ENCODE measurements around the gene MBD6.
"Not testable (repeated sequence)": the region's sequence is repeated elsewhere in the genome, so short reads cannot be mapped to it uniquely, and the experiment has no call there.

MBD6 gene

DNA sequence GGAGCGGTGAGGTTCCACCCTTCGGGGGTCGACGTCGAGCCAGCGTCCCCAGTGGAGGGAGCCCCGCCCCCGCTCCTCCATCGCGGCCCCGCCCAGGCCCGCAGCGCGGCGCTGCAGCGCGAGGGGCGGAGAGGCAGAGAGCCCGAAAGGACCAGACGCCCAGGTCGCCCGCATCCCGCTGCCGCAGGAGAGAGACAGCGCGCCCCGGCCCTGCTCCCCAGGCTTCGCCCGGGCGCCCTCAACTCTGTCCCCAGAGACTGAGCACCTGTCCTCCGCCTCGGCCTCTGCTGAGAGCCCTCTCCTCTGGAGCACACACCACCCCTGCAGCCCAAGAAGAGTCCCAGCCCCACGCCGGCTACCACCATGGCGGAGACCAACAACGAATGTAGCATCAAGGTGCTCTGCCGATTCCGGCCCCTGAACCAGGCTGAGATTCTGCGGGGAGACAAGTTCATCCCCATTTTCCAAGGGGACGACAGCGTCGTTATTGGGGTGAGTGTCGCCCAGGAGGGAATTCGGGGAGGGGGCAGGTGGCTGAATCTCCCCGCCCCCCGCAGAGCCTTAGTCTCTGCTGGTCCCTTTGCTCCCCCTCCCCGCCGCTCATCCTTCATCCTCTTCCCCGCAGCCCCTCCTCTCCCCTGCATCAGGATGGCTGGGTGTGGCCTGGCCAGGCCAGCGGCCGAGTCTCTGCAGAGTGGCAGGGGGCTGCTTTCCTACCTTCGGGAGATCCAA, 27.5 kb downstream of the MBD6 start, which contains the start of gene KIF5A:
TSS of gene KIF5A (plus strand) at position 136 of the 732 bp plus-strand sequence. CDS start at position 364, 228 bp downstream.
- DNase-seq (ENCODE audit: low spot score) = no peak

- no peak for DNase-seq (ENCODE audit: low spot score)
Measured at GRCh38 chr12:57550641-57551549, 28.3 kb downstream of the MBD6 start.

- DNase-seq (ENCODE audit: low spot score) = no peak
Measured at GRCh38 chr12:57551637-57552305, 29.1 kb downstream of the MBD6 start.

DNA sequence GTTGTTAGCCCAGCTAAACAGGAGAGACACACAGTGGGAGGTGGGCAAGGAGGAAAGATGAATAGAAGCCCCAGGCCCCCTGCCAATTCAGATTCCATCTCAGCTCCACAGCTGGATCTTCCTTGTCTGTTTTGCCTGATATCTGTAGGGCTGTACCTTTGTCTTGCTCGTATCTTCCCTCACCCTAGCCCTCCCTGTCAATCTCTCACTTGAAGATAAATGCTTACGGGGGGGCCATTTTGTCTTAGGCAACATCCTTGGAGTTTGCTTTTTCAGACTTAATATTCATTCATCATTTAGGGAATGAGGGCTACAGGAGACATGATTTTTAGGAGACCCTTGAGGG, 29.7 kb downstream of the MBD6 start:
- no peak for DNase-seq (ENCODE audit: low spot score)

DNA sequence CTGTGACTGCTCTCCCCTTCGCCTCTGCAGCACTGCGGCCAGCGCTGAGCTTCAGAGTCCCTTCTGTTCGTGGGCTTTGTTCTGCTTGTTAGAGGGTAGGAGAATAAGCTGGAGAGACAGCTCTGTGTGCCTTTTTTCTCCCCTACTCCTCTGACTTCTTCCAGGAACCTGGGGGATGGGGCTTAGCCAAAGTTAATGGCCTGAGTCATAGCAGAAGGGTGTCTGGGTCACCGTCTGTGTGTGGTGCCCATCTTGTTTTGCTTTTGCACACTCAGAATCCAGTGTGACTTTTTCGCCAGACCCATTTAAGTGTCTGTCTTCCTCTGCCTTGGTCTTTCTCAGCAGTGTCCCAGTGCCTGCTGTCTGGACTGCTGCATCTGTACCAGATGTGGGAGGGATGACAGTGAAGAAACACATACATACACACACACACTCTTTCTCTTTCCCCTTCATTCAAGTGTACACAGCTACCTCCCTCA, 30.2 kb downstream of the MBD6 start:
- DNase-seq (ENCODE audit: low spot score) = peak; percentile 56

DNA sequence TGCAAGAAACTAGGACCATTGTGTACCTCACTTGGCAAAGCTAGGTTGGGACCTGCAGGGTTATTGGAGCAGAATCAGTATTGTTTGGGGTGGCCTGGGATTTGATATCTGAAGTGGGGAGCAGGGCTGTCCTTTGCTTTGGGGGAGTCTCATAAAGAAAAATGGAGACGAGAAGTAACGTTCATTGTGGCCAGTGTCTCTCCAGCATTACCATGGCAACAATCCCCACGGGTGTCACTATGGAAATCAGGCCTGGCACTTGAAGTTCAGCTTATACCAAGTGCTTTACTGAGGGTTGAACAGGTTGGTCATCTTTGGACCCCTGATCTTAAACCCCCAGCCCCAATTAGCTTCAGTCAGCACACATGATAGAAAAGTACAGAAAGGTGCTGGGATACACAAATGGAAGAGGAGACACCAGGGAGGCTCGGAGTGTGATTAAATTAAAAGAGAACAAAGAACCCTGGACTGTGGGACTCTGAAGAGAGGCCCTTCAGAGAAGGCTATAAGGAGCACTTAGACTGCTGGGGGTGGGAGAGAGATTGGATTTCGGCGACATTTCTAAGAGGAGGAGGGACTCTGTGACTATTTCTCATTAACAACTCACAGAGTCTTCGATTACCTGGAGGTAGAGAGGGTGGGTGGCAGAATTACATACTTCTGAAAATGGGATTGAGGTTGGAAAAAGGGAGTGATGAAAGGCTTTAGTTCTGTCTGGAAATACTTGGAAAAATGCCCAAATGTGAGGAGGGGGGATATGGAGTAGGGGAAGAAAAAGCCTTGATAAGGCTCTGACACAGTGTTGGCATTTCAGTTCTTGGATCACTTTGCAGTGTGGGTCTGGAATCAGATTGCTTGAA, 30.9 kb downstream of the MBD6 start:
- DNase-seq (ENCODE audit: low spot score) = no peak

DNA sequence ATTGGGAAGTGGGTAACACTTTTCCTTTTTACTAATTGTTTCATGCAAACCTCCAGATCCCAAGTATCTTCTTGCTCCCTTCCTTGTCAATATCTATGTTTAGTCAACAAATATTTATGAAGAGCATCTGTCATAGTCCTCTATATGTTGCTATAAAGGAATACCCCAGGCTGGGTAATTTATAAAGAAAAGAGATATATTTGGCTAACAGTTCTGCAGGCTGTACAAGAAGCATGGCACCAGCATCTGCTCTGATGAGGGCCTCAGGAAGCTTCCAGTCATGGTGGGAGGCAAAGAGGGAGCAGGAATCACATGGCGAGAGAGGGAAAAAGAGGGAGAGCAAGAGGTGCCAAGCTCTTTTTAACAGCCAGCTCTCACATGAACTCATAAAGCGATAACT, 31.8 kb downstream of the MBD6 start:
- no peak for DNase-seq (ENCODE audit: low spot score)

DNA sequence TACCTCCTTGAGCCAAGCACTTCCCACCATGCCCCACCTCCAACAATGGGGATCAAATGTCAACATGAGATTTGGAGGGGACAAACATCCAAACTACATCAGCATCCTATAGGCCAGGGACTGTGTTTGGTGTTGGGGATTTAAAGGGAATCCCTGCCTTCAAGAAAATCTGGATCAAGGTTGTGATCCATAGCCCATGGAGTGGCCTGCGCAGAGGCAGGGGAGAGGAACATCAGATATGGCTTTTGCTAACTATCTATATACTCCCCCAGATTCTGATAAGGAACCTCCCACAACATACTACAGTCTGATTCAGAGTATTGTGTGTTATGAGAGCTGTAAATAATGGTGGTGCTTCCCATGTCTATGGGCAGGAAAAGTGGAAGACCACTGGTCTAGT, 32.3 kb downstream of the MBD6 start:
- DNase-seq (ENCODE audit: low spot score) = no peak

GRCh38 chr12:57558864-57559263, 36.2 kb downstream of the MBD6 start:
- DNase-seq (ENCODE audit: low spot score) = no peak

DNA sequence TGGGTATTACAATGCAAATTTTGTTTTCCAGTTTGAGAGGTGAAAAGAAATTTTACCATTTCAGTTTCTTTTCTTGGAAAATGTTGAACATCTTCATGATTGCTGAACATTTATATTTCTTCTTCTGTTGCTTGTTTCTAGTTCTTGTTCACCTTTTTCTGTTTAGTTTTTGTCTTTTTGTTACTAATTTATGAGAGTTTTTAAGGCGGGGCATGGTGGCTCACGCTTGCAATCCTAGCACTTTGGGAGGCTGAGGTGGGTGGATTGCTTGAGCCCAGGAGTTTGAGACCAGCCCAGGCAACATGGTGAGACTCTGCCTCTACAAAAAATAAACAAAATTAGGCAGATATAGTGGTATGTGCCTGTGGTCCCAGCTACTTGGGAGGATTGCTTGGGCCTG, 37.9 kb downstream of the MBD6 start:
- DNase-seq (ENCODE audit: low spot score) = no peak

DNA sequence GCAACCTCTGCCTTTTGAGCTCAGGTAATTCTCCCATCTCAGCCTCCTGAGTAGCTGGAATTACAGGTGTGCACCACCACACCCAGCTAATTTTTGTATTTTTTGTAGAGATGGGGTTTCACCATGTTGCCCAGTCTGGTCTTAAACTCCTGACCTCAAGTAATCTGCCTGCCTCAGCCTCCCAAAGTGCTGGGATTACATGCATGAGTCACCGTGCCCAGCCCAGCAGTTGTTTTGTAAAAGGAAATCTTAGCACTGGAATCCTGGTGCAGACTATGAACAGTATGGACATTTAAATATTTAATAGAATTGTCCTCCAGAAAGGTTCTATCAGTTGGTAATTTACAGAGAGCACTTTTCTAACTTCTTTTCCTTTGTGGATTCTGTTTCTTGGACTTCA, 38.5 kb downstream of the MBD6 start:
- DNase-seq (ENCODE audit: low spot score) = not testable (repeated sequence)

DNA sequence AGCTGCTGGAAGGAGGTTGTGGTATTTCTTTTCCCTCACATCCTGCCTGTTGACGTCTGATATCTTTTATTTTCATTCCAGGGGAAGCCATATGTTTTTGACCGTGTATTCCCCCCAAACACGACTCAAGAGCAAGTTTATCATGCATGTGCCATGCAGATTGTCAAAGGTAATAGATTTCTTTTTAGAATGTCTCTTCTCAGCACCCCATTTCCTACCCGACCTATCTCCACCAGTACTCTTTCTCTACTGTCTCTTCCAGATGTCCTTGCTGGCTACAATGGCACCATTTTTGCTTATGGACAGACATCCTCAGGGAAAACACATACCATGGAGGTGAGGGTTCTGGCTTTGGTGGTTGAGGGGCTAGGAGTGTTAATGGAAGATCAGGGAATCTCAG, 40.7 kb downstream of the MBD6 start:
- no peak for DNase-seq (ENCODE audit: low spot score)

DNA sequence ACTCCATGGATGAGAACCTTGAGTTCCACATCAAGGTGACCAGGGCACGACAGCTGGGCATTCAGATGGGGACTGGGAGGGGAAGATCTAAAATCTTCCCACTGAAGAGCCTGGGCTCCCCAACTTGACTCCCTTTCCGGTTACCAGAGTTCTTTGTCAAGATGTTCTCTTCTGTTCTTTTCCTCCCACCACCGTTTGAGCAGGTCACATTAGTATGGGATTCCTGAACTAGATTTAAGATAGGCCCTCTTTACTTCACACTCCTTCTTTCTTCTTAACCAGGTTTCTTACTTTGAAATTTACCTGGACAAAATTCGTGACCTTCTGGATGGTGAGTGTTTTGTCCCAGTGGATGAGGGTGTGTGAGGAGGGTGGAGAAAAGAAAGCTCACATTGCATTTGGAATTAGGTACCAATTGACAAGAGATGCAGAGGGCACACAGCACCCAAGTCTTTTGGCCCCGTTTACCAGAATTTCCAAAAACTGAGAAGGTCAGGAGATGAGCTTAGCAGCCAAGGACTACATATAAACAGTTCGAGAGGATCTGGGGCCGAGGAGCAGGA, 41.6 kb downstream of the MBD6 start:
- no peak for DNase-seq (ENCODE audit: low spot score)

DNA sequence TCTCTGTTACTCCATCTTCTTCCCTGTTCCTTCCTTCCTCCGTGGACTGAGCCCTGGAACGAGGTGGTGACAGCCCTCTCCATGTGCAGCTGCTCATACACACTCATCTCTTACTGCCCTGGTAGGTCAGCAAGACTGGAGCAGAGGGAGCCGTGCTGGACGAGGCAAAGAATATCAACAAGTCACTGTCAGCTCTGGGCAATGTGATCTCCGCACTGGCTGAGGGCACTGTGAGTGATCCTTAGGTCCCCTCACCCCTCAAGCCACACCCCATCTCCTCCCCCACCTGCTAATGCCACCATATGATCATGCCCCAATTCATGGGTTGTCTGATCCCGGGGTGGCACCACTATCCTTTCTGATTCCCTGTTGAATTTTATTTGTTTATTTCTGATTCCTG, 46.2 kb downstream of the MBD6 start:
- no peak for DNase-seq (ENCODE audit: low spot score)

- no peak for DNase-seq (ENCODE audit: low spot score)
Measured at GRCh38 chr12:57569858-57570257, 47.2 kb downstream of the MBD6 start.

GRCh38 chr12:57570438-57570837, 47.8 kb downstream of the MBD6 start:
- DNase-seq (ENCODE audit: low spot score) = not testable (repeated sequence)

GRCh38 chr12:57571926-57572762, 49.5 kb downstream of the MBD6 start:
- DNase-seq (ENCODE audit: low spot score) = no peak

DNA sequence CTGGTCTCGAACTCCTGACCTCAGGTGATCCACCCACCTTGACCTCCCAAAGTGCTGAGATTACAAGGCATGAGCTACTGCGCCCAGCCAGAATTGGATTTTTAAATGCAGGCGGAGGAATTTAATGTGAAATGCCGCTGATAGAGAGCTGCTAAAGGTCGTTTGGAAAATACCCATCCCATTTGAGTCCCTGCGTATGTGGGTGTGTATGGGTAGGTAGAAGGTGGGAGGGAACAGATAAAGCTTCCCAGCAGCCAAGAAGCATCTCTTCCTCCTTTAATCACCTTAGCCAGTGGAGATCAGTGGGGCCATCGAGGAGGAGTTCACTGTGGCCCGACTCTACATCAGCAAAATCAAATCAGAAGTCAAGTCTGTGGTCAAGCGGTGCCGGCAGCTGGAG, 52.2 kb downstream of the MBD6 start:
- DNase-seq (ENCODE audit: low spot score) = no peak

DNA sequence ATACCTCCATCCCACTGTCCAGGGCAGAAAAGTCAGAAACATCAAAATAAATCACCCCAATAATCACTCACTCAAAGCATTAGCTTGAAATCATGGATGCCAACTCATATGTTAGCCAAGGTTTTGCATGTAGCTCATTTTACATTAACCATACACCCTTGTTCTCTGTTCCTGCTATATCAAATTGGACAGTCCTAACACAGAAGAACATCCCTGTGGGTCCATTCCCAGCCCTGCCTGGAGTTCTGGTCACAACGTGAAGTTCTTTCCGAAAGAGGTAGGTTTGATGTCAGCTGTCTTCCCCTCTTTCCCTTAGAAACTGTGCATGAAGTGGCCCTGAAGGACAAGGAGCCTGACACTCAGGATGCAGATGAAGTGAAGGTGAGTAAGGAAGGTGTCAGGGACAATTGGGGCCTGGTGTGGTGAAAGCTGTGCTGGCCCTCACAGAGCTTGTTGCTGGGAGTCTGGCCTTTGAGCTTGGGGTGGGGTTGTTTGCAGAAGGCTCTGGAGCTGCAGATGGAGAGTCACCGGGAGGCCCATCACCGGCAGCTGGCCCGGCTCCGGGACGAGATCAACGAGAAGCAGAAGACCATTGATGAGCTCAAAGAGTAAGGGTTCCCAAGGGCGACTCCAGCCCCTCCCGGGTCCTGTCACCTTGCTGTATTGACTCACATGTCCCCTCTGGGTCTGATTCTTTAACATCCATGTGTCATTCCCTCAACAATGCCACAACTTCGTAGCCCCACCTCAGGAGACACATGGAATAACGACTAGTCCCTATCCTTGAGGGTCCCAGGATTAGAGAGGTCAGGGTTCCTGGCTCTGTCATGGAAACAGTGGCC, 53.4 kb downstream of the MBD6 start:
- DNase-seq (ENCODE audit: low spot score) = no peak
